H1 (cell line): ENCODE results near the gene DHX58. TPM values are rescaled to one million over a fixed set of nuclear protein-coding genes. Genes with fewer than 3 reads are reported as not detected.

Experiments used
- EGR1 ChIP-seq: IDR thresholded peaks from 2 replicates; pipeline ENCODE4 v1.6.1; 2011; ENCODE audit warnings: low read depth, low read length, borderline replicate concordance
- FOSL1 ChIP-seq: IDR thresholded peaks from 2 replicates; pipeline ENCODE4 v1.6.1; 2011; ENCODE audit warnings: mild to moderate bottlenecking, low read depth, low read length, moderate library complexity; ENCODE audit not compliant: insufficient read depth
- GABPA ChIP-seq: IDR thresholded peaks from 2 replicates; pipeline ENCODE4 v1.6.1; 2011; ENCODE audit warnings: mild to moderate bottlenecking, low read length, moderate library complexity, borderline replicate concordance; ENCODE audit not compliant: insufficient read depth
- JUN ChIP-seq: IDR thresholded peaks from 2 replicates; pipeline ENCODE4 v1.6.1; 2011; ENCODE audit warnings: low read depth, mild to moderate bottlenecking, improper control_type of control experiment, low read length
- PHF8 ChIP-seq: fragments of 200-600 bp; sonication (generic); conservative IDR thresholded peaks from 2 replicates; pipeline ENCODE4 v1.7.1; 2012; ENCODE audit warnings: low read depth, mild to moderate bottlenecking, inconsistent platforms, low read length, moderate library complexity
- POU5F1 ChIP-seq: IDR thresholded peaks from 2 replicates; pipeline ENCODE4 v1.6.1; 2011; ENCODE audit warnings: low read depth, mild to moderate bottlenecking, low read length, moderate library complexity
- SAP30 ChIP-seq: fragments of 300-600 bp; sonication (generic); IDR thresholded peaks from 2 replicates; pipeline ENCODE4 v1.7.1; 2012; ENCODE audit warnings: low read length, moderate library complexity, mild to moderate bottlenecking, inconsistent platforms; ENCODE audit not compliant: insufficient read depth, insufficient replicate concordance
- SIRT6 ChIP-seq: IDR thresholded peaks from one replicate; pipeline ENCODE4 v1.7.1; 2012; ENCODE audit warnings: low read length, inconsistent platforms
- TBP ChIP-seq: IDR thresholded peaks from 2 replicates; pipeline ENCODE4 v1.6.1; 2011; ENCODE audit warnings: low read depth, low read length, improper control_type of control experiment
- polyA plus RNA-seq, 7 experiments: library from polyadenylated mRNA; depleted of rRNA in 3 of 7; stranded (reverse) in 5 of 7; unstranded in 2 of 7; fragments of >200 nt in 5 of 7; fragments of 200-250 nt in 2 of 7; gene quantifications; 1 replicate in 5 of 7; 2 replicates in 1 of 7; 4 replicates in 1 of 7; pipeline versions ENCODE4 v1.2.1 to v1.2.3, GENCODE V29; 2011 to 2013; ENCODE audit warnings: missing spikeins in 2 of 7, mixed read lengths in 2 of 7
- total RNA-seq: library from RNA; stranded (reverse); fragmentation: NEBNext Ultra II Directional; extraction: Animal tissue kit (Norgen Biotek cat#: 25700); gene quantifications from 2 replicates; pipeline ENCODE4 v1.2.1, GENCODE V29; 2021
- TF ChIP-seq, protein P1 (sequence below): fragments of 300-600 bp; sonication (generic); IDR thresholded peaks from 2 replicates; pipeline ENCODE4 v1.7.1; 2012; ENCODE audit warnings: low read length, moderate library complexity, mild to moderate bottlenecking, inconsistent platforms; ENCODE audit not compliant: insufficient replicate concordance
- TF ChIP-seq, protein P2 (sequence below): IDR thresholded peaks from 2 replicates; pipeline ENCODE4 v1.6.1; 2011; ENCODE audit warnings: low read depth, mild to moderate bottlenecking, low read length; ENCODE audit not compliant: insufficient read depth

DHX58 gene
- total and polyA plus RNA-seq, 2 of the 8 experiments (the other 6 are each of a cell fraction or from before 2014, with no cell fraction given): 5.6 to 9.9 TPM

DNA sequence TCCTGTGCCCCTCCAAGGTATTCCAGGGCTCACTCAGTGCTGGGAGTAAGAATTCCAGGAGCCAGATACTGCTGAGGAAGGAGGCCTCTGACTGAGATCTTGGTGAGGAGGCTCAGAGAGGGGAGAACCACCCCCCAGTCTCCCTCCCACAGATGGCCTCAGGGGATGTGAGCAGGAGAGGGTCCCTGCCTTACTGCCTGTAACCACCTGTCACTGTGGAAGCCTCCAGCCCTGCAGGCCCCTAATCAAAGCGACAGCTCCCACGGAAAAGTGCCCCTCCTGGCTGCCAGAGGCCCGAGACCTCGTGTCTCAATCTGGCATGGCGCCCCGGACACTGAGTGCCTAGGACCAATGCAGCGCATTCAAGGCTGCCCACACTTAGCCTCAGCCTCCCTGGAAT lies 54.5 kb downstream of the DHX58 start (continued):
- TF ChIP-seq, protein P1, sequence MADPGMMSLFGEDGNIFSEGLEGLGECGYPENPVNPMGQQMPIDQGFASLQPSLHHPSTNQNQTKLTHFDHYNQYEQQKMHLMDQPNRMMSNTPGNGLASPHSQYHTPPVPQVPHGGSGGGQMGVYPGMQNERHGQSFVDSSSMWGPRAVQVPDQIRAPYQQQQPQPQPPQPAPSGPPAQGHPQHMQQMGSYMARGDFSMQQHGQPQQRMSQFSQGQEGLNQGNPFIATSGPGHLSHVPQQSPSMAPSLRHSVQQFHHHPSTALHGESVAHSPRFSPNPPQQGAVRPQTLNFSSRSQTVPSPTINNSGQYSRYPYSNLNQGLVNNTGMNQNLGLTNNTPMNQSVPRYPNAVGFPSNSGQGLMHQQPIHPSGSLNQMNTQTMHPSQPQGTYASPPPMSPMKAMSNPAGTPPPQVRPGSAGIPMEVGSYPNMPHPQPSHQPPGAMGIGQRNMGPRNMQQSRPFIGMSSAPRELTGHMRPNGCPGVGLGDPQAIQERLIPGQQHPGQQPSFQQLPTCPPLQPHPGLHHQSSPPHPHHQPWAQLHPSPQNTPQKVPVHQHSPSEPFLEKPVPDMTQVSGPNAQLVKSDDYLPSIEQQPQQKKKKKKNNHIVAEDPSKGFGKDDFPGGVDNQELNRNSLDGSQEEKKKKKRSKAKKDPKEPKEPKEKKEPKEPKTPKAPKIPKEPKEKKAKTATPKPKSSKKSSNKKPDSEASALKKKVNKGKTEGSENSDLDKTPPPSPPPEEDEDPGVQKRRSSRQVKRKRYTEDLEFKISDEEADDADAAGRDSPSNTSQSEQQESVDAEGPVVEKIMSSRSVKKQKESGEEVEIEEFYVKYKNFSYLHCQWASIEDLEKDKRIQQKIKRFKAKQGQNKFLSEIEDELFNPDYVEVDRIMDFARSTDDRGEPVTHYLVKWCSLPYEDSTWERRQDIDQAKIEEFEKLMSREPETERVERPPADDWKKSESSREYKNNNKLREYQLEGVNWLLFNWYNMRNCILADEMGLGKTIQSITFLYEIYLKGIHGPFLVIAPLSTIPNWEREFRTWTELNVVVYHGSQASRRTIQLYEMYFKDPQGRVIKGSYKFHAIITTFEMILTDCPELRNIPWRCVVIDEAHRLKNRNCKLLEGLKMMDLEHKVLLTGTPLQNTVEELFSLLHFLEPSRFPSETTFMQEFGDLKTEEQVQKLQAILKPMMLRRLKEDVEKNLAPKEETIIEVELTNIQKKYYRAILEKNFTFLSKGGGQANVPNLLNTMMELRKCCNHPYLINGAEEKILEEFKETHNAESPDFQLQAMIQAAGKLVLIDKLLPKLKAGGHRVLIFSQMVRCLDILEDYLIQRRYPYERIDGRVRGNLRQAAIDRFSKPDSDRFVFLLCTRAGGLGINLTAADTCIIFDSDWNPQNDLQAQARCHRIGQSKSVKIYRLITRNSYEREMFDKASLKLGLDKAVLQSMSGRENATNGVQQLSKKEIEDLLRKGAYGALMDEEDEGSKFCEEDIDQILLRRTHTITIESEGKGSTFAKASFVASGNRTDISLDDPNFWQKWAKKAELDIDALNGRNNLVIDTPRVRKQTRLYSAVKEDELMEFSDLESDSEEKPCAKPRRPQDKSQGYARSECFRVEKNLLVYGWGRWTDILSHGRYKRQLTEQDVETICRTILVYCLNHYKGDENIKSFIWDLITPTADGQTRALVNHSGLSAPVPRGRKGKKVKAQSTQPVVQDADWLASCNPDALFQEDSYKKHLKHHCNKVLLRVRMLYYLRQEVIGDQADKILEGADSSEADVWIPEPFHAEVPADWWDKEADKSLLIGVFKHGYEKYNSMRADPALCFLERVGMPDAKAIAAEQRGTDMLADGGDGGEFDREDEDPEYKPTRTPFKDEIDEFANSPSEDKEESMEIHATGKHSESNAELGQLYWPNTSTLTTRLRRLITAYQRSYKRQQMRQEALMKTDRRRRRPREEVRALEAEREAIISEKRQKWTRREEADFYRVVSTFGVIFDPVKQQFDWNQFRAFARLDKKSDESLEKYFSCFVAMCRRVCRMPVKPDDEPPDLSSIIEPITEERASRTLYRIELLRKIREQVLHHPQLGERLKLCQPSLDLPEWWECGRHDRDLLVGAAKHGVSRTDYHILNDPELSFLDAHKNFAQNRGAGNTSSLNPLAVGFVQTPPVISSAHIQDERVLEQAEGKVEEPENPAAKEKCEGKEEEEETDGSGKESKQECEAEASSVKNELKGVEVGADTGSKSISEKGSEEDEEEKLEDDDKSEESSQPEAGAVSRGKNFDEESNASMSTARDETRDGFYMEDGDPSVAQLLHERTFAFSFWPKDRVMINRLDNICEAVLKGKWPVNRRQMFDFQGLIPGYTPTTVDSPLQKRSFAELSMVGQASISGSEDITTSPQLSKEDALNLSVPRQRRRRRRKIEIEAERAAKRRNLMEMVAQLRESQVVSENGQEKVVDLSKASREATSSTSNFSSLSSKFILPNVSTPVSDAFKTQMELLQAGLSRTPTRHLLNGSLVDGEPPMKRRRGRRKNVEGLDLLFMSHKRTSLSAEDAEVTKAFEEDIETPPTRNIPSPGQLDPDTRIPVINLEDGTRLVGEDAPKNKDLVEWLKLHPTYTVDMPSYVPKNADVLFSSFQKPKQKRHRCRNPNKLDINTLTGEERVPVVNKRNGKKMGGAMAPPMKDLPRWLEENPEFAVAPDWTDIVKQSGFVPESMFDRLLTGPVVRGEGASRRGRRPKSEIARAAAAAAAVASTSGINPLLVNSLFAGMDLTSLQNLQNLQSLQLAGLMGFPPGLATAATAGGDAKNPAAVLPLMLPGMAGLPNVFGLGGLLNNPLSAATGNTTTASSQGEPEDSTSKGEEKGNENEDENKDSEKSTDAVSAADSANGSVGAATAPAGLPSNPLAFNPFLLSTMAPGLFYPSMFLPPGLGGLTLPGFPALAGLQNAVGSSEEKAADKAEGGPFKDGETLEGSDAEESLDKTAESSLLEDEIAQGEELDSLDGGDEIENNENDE: no peak
- no peak for TF ChIP-seq SAP30
- TF ChIP-seq JUN: no peak
- TF ChIP-seq EGR1: no peak
- TF ChIP-seq FOSL1: no peak
- TF ChIP-seq GABPA: no peak
- no peak for TF ChIP-seq POU5F1
- TF ChIP-seq SIRT6: no peak
- TF ChIP-seq, protein P2, sequence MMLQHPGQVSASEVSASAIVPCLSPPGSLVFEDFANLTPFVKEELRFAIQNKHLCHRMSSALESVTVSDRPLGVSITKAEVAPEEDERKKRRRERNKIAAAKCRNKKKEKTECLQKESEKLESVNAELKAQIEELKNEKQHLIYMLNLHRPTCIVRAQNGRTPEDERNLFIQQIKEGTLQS: no peak
- TF ChIP-seq PHF8: no peak
- no peak for TF ChIP-seq TBP
